GM23338 (cell line): Measurements from ENCODE around the gene RNF181. TPM values are rescaled to one million over a fixed set of nuclear protein-coding genes. Genes with fewer than 3 reads are reported as not detected.

Experiments
- ATAC-seq: fragments of 200-7000 bp; cut with Tn5 transposase; 3 replicates; pipeline ENCODE4 v1.9.1; 2020
- DNase-seq: peaks from one replicate; pipeline ENCODE4 v3.0.0-alpha.2; 2015; ENCODE audit warnings: low spot score
- H2AFZ ChIP-seq: fragments of 200-600 bp; sonication (generic); 2 replicates; pipeline ENCODE4 v1.8.0; 2016; ENCODE audit warnings: antibody characterized with exemption, mild to moderate bottlenecking, moderate library complexity
- H3F3A ChIP-seq: fragments of 200-600 bp; sonication (generic); replicated peaks from 2 replicates; pipeline ENCODE4 v1.8.0; 2017; ENCODE audit warnings: antibody characterized with exemption, mixed run types, low read depth
- H3K27ac ChIP-seq: fragments of 200-600 bp; sonication (generic); 2 replicates; pipeline ENCODE4 v1.6.1; 2016; ENCODE audit warnings: low read depth
- H3K27me3 ChIP-seq: fragments of 200-600 bp; sonication (generic); 2 replicates; pipeline ENCODE4 v1.8.0; 2016; ENCODE audit warnings: mild to moderate bottlenecking, mixed run types, moderate library complexity; ENCODE audit not compliant: insufficient read depth
- H3K36me3 ChIP-seq: fragments of 200-600 bp; sonication (generic); 2 replicates; pipeline ENCODE4 v1.8.0; 2016; ENCODE audit warnings: mild to moderate bottlenecking; ENCODE audit not compliant: insufficient read depth
- H3K4me1 ChIP-seq: fragments of 200-600 bp; sonication (generic); 2 replicates; pipeline ENCODE4 v1.8.0; 2016; ENCODE audit warnings: mild to moderate bottlenecking, moderate library complexity; ENCODE audit not compliant: insufficient read depth
- H3K4me2 ChIP-seq: fragments of 200-600 bp; sonication (generic); 2 replicates; pipeline ENCODE4 v1.7.1; 2017; ENCODE audit warnings: mixed run types
- H3K4me3 ChIP-seq: fragments of 200-600 bp; sonication (generic); 2 replicates; pipeline ENCODE4 v1.6.1; 2016; ENCODE audit warnings: mixed run types
- H3K79me2 ChIP-seq: fragments of 200-600 bp; sonication (generic); replicated peaks from 2 replicates; pipeline ENCODE4 v1.8.0; 2017; ENCODE audit warnings: mild to moderate bottlenecking; ENCODE audit not compliant: insufficient read depth
- H3K9me2 ChIP-seq: fragments of 200-600 bp; sonication (generic); 2 replicates; pipeline ENCODE4 v1.8.0; 2017; ENCODE audit not compliant: insufficient read depth
- H4K20me1 ChIP-seq: fragments of 200-600 bp; sonication (generic); replicated peaks from 2 replicates; pipeline ENCODE4 v1.8.0; 2017; ENCODE audit warnings: mild to moderate bottlenecking; ENCODE audit not compliant: insufficient read depth
- H3K27ac Mint-ChIP-seq: 2 replicates; pipeline ENCODE4 v1.8.0; 2020; ENCODE audit warnings: inconsistent platforms, mild to moderate bottlenecking, moderate library complexity, mixed read lengths
- H3K27me3 Mint-ChIP-seq: 3 replicates; pipeline ENCODE4 v1.8.0; 2022; ENCODE audit warnings: low read depth, mild to moderate bottlenecking, moderate library complexity, mixed read lengths, inconsistent platforms; ENCODE audit not compliant: insufficient read depth, poor library complexity
- H3K36me3 Mint-ChIP-seq: 3 replicates; pipeline ENCODE4 v1.8.0; 2021; ENCODE audit warnings: low read depth, mild to moderate bottlenecking, inconsistent platforms, moderate library complexity, mixed read lengths
- H3K4me1 Mint-ChIP-seq: 3 replicates; pipeline ENCODE4 v1.8.0; 2020; ENCODE audit warnings: mild to moderate bottlenecking, inconsistent platforms, mixed read lengths
- H3K4me3 Mint-ChIP-seq: 3 replicates; pipeline ENCODE4 v1.8.0; 2021; ENCODE audit warnings: moderate library complexity, mild to moderate bottlenecking, inconsistent platforms, mixed read lengths
- H3K9me3 Mint-ChIP-seq: 3 replicates; pipeline ENCODE4 v1.8.0; 2020; ENCODE audit warnings: moderate library complexity, mild to moderate bottlenecking, inconsistent platforms, mixed read lengths
- EZH2phosphoT487 ChIP-seq: fragments of 200-600 bp; sonication (generic); IDR thresholded peaks from one replicate; pipeline ENCODE4 v1.8.1; 2018; ENCODE audit warnings: antibody characterized with exemption; ENCODE audit not compliant: unreplicated experiment
- POLR2AphosphoS5 ChIP-seq: IDR thresholded peaks from 2 replicates; pipeline ENCODE4 v1.6.1; 2016; ENCODE audit warnings: antibody characterized with exemption, low read depth
- STAT1 ChIP-seq: IDR thresholded peaks from one replicate; pipeline ENCODE4 v1.6.1; 2016; ENCODE audit warnings: antibody characterized with exemption; ENCODE audit not compliant: unreplicated experiment
- ZNF114 ChIP-seq: fragments of 250-450 bp; sonication (Bioruptor Pico); IDR thresholded peaks from 2 replicates; pipeline ENCODE4 v1.5.0; 2020; ENCODE audit warnings: mild to moderate bottlenecking, moderate library complexity
- ZNF331 ChIP-seq: fragments of 250-450 bp; sonication (Bioruptor Pico); IDR thresholded peaks from 2 replicates; pipeline ENCODE4 v1.5.0; 2020; ENCODE audit warnings: low read depth, mild to moderate bottlenecking, moderate library complexity
- polyA plus RNA-seq: library from polyadenylated mRNA; unstranded; fragments of >200 nt; fragmentation: Nextera tagmentation; extraction: Ambion mirVana; gene quantifications from 2 replicates; pipeline ENCODE4 v1.2.1, GENCODE V29; 2016
- total RNA-seq: library from RNA; depleted of rRNA; stranded (reverse); fragments of >200 nt; shearing (Covaris generic); gene quantifications from 2 replicates; pipeline ENCODE4 v1.2.3, GENCODE V29; 2014
- TF ChIP-seq, protein P1 (sequence below): fragments of 250-450 bp; sonication (Bioruptor Pico); IDR thresholded peaks from 2 replicates; pipeline ENCODE4 v1.5.0; 2020; ENCODE audit warnings: mild to moderate bottlenecking, moderate library complexity
- TF ChIP-seq, protein P2 (sequence below), 2 experiments: fragments of 200-600 bp in 1 of 2; sonication (generic) in 1 of 2; conservative IDR thresholded peaks; 2 replicates each; pipeline versions ENCODE4 v1.5.1 to v1.6.1; 2016 to 2017; ENCODE audit warnings: antibody characterized with exemption in 2 of 2, low read depth in 2 of 2, mild to moderate bottlenecking in 2 of 2, moderate library complexity in 1 of 2

RNF181 gene
- total and polyA plus RNA-seq, 2 experiments from 2014 or later: 114 to 260 TPM

DNA sequence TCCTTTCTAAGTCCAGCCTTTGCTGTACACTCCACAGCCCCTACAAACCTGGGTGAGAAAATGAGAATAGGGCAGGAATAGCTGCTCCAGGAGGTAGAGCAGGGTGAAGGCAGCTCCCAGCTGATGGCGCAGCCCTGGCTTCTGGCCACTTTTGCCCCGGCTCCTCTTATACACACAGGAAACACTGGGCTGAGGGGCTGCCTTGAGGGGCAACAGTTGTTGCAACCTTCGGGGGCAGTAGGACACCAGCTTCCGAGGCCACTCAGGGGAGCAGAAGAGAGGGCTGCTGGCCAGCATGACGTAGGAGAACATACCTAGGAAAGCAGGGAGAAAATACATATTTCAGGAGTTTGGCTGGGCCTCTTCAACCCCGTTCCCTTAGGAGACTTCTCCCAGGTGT is 42.4 kb upstream of the RNF181 start (continued):
- TF ChIP-seq, protein P1, sequence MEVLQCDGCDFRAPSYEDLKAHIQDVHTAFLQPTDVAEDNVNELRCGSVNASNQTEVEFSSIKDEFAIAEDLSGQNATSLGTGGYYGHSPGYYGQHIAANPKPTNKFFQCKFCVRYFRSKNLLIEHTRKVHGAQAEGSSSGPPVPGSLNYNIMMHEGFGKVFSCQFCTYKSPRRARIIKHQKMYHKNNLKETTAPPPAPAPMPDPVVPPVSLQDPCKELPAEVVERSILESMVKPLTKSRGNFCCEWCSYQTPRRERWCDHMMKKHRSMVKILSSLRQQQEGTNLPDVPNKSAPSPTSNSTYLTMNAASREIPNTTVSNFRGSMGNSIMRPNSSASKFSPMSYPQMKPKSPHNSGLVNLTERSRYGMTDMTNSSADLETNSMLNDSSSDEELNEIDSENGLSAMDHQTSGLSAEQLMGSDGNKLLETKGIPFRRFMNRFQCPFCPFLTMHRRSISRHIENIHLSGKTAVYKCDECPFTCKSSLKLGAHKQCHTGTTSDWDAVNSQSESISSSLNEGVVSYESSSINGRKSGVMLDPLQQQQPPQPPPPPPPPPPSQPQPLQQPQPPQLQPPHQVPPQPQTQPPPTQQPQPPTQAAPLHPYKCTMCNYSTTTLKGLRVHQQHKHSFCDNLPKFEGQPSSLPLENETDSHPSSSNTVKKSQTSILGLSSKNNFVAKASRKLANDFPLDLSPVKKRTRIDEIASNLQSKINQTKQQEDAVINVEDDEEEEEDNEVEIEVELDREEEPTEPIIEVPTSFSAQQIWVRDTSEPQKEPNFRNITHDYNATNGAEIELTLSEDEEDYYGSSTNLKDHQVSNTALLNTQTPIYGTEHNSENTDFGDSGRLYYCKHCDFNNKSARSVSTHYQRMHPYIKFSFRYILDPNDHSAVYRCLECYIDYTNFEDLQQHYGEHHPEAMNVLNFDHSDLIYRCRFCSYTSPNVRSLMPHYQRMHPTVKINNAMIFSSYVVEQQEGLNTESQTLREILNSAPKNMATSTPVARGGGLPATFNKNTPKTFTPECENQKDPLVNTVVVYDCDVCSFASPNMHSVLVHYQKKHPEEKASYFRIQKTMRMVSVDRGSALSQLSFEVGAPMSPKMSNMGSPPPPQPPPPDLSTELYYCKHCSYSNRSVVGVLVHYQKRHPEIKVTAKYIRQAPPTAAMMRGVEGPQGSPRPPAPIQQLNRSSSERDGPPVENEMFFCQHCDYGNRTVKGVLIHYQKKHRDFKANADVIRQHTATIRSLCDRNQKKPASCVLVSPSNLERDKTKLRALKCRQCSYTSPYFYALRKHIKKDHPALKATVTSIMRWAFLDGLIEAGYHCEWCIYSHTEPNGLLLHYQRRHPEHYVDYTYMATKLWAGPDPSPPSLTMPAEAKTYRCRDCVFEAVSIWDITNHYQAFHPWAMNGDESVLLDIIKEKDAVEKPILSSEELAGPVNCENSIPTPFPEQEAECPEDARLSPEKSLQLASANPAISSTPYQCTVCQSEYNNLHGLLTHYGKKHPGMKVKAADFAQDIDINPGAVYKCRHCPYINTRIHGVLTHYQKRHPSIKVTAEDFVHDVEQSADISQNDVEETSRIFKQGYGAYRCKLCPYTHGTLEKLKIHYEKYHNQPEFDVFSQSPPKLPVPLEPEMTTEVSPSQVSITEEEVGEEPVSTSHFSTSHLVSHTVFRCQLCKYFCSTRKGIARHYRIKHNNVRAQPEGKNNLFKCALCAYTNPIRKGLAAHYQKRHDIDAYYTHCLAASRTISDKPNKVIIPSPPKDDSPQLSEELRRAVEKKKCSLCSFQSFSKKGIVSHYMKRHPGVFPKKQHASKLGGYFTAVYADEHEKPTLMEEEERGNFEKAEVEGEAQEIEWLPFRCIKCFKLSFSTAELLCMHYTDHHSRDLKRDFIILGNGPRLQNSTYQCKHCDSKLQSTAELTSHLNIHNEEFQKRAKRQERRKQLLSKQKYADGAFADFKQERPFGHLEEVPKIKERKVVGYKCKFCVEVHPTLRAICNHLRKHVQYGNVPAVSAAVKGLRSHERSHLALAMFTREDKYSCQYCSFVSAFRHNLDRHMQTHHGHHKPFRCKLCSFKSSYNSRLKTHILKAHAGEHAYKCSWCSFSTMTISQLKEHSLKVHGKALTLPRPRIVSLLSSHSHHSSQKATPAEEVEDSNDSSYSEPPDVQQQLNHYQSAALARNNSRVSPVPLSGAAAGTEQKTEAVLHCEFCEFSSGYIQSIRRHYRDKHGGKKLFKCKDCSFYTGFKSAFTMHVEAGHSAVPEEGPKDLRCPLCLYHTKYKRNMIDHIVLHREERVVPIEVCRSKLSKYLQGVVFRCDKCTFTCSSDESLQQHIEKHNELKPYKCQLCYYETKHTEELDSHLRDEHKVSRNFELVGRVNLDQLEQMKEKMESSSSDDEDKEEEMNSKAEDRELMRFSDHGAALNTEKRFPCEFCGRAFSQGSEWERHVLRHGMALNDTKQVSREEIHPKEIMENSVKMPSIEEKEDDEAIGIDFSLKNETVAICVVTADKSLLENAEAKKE (CRISPR knock-in tag): no peak
- TF ChIP-seq POLR2AphosphoS5 (no peak), STAT1 (no peak)
- TF ChIP-seq, protein P2, sequence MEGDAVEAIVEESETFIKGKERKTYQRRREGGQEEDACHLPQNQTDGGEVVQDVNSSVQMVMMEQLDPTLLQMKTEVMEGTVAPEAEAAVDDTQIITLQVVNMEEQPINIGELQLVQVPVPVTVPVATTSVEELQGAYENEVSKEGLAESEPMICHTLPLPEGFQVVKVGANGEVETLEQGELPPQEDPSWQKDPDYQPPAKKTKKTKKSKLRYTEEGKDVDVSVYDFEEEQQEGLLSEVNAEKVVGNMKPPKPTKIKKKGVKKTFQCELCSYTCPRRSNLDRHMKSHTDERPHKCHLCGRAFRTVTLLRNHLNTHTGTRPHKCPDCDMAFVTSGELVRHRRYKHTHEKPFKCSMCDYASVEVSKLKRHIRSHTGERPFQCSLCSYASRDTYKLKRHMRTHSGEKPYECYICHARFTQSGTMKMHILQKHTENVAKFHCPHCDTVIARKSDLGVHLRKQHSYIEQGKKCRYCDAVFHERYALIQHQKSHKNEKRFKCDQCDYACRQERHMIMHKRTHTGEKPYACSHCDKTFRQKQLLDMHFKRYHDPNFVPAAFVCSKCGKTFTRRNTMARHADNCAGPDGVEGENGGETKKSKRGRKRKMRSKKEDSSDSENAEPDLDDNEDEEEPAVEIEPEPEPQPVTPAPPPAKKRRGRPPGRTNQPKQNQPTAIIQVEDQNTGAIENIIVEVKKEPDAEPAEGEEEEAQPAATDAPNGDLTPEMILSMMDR (conservative IDR thresholded peaks at IDR 0.05; ENCODE audit: low read depth in 2 of 2): no peak

DNA sequence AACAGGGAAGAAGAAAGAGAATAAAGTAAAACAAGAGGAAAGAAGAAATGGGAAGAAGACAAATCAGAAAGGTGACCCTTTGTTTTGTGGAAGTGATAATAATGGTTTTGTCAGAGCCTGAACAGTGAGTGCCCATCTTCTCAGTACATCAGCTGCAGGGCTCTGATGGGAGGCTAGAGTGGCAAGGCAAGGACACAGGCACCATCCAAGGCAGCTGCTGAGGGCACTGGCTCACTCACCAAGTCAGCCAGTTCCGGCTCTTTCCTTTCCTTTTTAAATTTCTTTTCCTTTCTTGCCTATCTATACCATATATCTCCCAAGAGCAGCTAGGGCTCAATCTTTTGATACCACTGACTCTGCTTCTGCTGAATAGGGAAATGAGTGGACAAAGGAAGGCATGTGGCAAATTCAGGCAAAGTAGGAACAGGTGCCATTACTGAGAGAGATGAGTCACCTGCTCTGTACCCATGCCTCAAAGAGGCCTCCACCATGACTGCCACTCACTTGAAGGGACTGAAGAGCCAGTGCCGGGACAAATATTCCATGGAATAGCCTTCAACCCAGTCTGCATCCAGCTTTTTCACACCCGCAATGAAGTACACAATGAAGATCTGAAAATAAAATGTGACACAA is 40.4 kb upstream of the RNF181 start:
- peaks cover 57% of the 10 kb centered on the region for H3K36me3 Mint-ChIP-seq
- ATAC-seq (no peak), DNase-seq (no peak)
- Histone ChIP-seq H3K4me2 (no peak overlapping the region), H3K9me2 (no peaks in the 10 kb centered on the region), H3K27me3 (no peaks in the 10 kb centered on the region), H4K20me1 (peaks cover 9% of the 10 kb centered on the region; the same call in 1 of the 2 replicates), H3F3A (peaks cover 3% of the 10 kb centered on the region; the same call in 1 of the 2 replicates), H3K27ac (no peak overlapping the region), H3K36me3 (peaks cover 35% of the 10 kb centered on the region), H2AFZ (no peak overlapping the region), H3K79me2 (peaks cover 22% of the 10 kb centered on the region), H3K4me3 (no peak overlapping the region), H3K4me1 (0 out of 2 replicates have a peak, but pooled peaks cover 2% of the 10 kb centered on the region)
- H3K4me3 Mint-ChIP-seq: no peak overlapping the region
- no peak overlapping the region for H3K27ac Mint-ChIP-seq
- H3K9me3 Mint-ChIP-seq: no peaks in the 10 kb centered on the region
- peaks cover 1% of the 10 kb centered on the region for H3K27me3 Mint-ChIP-seq
- H3K4me1 Mint-ChIP-seq: peaks cover 3% of the 10 kb centered on the region; the same call in 2 of the 3 replicates
- no peak for TF ChIP-seq EZH2phosphoT487
- no peak for TF ChIP-seq POLR2AphosphoS5
- TF ChIP-seq, protein P1 (CRISPR knock-in tag): no peak
- TF ChIP-seq ZNF114: no peak
- TF ChIP-seq ZNF331: no peak
